H1 (cell line): ENCODE data around the gene DDX50. TPM values are rescaled to one million over a fixed set of nuclear protein-coding genes. Genes with fewer than 3 reads are reported as not detected.

Source experiments
- MAFK ChIP-seq: IDR thresholded peaks from 2 replicates; pipeline ENCODE4 v1.6.1; 2012; ENCODE audit warnings: low read depth, mild to moderate bottlenecking, improper control_type of control experiment, low read length
- polyA plus RNA-seq, 7 experiments: library from polyadenylated mRNA; depleted of rRNA in 3 of 7; stranded (reverse) in 5 of 7; unstranded in 2 of 7; fragments of >200 nt in 5 of 7; fragments of 200-250 nt in 2 of 7; gene quantifications; 1 replicate in 5 of 7; 2 replicates in 1 of 7; 4 replicates in 1 of 7; pipeline versions ENCODE4 v1.2.1 to v1.2.3, GENCODE V29; 2011 to 2013; ENCODE audit warnings: missing spikeins in 2 of 7, mixed read lengths in 2 of 7
- total RNA-seq: library from RNA; stranded (reverse); fragmentation: NEBNext Ultra II Directional; extraction: Animal tissue kit (Norgen Biotek cat#: 25700); gene quantifications from 2 replicates; pipeline ENCODE4 v1.2.1, GENCODE V29; 2021

The DDX50 gene
- total and polyA plus RNA-seq, 2 of the 8 experiments (the other 6 are each of a cell fraction or from before 2014, with no cell fraction given), result 20.0 to 36.5 TPM

- TF ChIP-seq MAFK, result no peak
Observed at GRCh38 chr10:68988530-68989316, 87.6 kb downstream of the DDX50 start, which contains the start of gene KIFBP (continued).
